HUES48 (cell line): ENCODE results near the gene ALDH8A1.

Experiments used
- H3K27ac ChIP-seq: one replicate; pipeline ENCODE4 v1.7.0; 2013; ENCODE audit warnings: low read depth, low read length, inconsistent platforms
- H3K27me3 ChIP-seq: 2 replicates; pipeline ENCODE4 v1.6.1; 2013; ENCODE audit warnings: mild to moderate bottlenecking, low read length; ENCODE audit not compliant: control insufficient read depth, insufficient read depth
- H3K36me3 ChIP-seq: 2 replicates; pipeline ENCODE4 v1.6.1; 2013; ENCODE audit warnings: low read length; ENCODE audit not compliant: control insufficient read depth, insufficient read depth
- H3K4me1 ChIP-seq: 2 replicates; pipeline ENCODE4 v1.6.1; 2013; ENCODE audit warnings: mild to moderate bottlenecking, low read length; ENCODE audit not compliant: control insufficient read depth, insufficient read depth
- H3K4me3 ChIP-seq: 2 replicates; pipeline ENCODE4 v1.5.1; 2013; ENCODE audit warnings: mild to moderate bottlenecking, low read depth, low read length
- H3K9ac ChIP-seq: 2 replicates; pipeline ENCODE4 v1.6.1; 2013; ENCODE audit warnings: mild to moderate bottlenecking, low read depth, low read length, moderate library complexity
- H3K9me3 ChIP-seq: 2 replicates; pipeline ENCODE4 v1.6.1; 2013; ENCODE audit warnings: low read length; ENCODE audit not compliant: control insufficient read depth, insufficient read depth

Gene ALDH8A1

DNA sequence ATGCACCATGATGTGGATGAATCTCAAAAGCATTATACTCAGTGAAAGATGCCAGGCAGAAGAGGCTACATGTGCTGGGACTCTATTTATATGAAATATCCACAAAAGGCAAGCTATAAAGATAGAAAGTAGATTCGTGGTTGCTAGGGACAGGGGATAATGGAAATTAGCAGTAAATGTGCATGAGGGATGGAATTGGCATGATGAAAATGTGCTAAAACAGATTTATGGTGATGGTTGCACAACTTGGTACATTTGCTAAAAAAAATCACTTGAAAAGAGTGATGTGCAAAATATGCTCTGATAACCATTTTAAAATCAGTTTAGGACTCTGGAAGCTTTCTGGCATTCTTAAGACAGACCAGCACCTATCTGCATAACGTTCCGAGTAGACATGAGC is 61.6 kb downstream of the ALDH8A1 start:
- Histone ChIP-seq H3K36me3 (no peaks in the 10 kb centered on the region), H3K4me1 (no peaks in the 10 kb centered on the region), H3K9me3 (no peaks in the 10 kb centered on the region)

DNA sequence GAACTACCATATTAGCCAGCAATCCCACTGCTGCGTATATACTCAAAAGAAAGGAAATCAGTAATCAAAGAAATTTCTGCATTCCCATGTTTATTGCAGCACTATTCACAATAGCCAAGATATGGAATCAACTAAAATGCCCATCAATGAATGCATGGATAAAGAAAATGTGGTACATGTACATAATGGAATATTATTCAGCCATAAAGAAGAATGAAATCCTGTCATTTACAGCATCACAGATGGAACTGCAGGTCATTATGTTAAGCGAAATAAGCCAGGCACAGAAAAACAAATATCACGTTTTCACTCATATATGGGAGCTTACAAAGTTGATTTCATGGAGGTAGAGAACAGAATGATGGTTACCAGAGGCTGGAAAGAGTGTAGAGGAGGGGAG is 65.1 kb downstream of the ALDH8A1 start:
- Histone ChIP-seq H3K9me3 (no peaks in the 10 kb centered on the region), H3K4me3 (no peak overlapping the region), H3K27me3 (no peaks in the 10 kb centered on the region), H3K9ac (no peak overlapping the region), H3K36me3 (no peaks in the 10 kb centered on the region), H3K27ac (no peak overlapping the region), H3K4me1 (no peaks in the 10 kb centered on the region)

More for the DNA sequence above, 61.6 kb downstream of the ALDH8A1 start:
- Histone ChIP-seq H3K27me3 (no peaks in the 10 kb centered on the region), H3K9ac (no peak overlapping the region), H3K4me3 (no peak overlapping the region), H3K27ac (no peak overlapping the region)

DNA sequence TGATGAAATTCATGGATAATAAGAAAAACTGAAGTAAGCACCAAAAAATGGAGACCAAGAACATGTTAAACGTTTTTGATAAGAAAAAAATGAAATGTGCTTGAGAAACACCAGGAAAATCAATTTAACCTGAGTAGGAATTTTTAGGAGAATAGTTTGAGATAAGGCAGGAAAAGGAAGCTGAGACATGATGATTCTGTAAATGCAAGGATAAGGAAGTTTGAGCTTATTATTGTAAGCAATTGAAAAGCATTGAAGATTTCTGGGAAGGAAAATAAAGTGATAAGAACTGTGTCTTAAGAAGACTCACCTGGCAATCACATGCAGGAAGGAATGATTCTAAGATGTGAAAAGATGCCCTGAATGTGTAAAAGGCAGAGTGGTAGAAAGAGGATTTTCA is 66.6 kb downstream of the ALDH8A1 start:
- Histone ChIP-seq H3K27me3 (no peaks in the 10 kb centered on the region), H3K27ac (no peak overlapping the region), H3K9me3 (no peaks in the 10 kb centered on the region), H3K9ac (no peak overlapping the region), H3K4me1 (no peaks in the 10 kb centered on the region), H3K4me3 (no peak overlapping the region), H3K36me3 (no peaks in the 10 kb centered on the region)

DNA sequence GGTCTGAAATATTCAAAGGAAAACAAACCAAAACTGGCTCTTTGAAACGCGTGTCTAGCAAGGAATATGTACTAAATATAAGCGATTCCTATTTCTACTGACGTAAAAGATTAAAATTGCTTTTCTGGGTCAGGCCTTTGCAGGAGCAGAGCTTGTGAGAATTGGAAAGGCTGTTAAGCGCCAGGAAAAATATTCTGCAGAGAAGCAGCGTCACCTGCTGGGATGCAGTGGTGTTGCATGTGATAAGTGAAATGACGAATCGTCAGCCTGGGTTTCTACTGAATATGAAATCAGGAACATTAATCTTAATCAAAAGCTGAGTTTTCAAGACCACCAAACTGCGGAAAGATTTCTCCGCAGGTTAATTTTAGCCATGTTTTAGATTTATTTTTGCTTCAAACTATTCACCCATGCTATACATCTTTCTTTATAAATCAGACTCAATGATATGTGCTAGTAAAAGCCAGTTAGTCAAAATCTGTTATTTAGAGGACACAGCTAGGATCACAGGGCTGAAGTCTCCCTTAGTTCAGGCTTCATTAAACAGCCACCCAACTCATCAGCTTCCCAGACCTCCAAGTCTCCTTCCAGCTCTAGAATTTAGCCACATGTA is 67.4 kb downstream of the ALDH8A1 start:
- no peaks in the 10 kb centered on the region for H3K9me3 ChIP-seq
- H3K4me1 ChIP-seq = no peaks in the 10 kb centered on the region
- H3K36me3 ChIP-seq = no peaks in the 10 kb centered on the region
- no peak overlapping the region for H3K27ac ChIP-seq
- H3K27me3 ChIP-seq = no peaks in the 10 kb centered on the region
- H3K9ac ChIP-seq = no peak overlapping the region
- no peak overlapping the region for H3K4me3 ChIP-seq

DNA sequence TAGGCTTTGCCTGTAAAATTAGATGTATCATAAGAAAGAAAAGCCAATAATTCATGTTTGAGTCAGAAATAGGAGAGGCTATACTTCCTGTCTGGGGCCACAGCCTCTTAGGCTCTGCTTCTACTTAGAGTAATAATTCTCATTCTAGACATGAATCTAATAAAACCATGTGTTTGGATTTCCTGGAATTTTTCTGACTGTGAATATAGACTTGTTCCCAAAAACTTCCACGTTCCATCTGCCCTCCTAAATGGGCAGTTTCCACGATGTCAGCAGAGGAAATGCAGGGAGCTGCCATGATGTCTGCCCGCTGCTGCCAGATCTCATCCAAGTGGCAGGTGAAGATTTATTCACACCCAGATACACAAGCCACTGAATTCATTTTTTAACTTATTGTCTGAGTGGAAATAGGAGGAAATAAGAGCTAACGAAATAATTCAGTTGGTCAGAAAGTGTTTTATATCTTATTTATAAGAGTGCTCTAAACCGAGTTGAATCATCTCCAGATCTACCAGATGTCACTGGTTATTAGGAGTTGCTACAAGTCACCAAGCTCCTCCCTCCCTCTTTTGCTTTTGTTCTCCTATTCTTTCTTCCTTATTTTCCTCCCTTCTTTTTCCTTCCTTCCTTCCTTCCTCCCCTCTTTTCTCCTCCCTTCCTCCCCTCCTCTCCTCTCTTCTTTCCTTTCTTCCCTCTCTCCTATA is 69.3 kb downstream of the ALDH8A1 start:
- Histone ChIP-seq H3K36me3 (no peaks in the 10 kb centered on the region), H3K4me1 (no peaks in the 10 kb centered on the region), H3K9me3 (peaks cover 3% of the 10 kb centered on the region), H3K27ac (no peak overlapping the region), H3K4me3 (no peak overlapping the region), H3K27me3 (no peaks in the 10 kb centered on the region), H3K9ac (no peak overlapping the region)

DNA sequence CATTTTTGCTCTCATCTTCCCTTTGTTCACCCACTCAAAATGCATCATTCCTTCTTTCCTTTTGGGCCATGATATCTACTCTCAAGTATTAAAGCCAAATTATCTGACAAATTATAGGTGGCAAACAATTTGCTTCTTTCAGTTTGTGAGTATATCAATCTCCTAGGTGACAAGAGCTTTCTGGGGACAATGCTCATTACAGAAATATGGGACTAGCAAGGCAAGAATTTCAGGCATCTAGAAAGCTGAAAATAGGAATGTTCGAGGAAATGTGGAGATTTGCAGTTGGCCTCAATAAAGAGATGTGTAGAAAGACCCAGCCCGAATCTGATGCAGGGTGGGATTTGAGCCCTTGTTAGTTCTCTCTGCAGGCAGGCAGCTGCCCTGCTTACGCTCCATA is 71.8 kb downstream of the ALDH8A1 start:
- H3K27me3 ChIP-seq = no peaks in the 10 kb centered on the region
- H3K4me1 ChIP-seq = no peaks in the 10 kb centered on the region
- no peaks in the 10 kb centered on the region for H3K36me3 ChIP-seq
- H3K27ac ChIP-seq = no peak overlapping the region
- no peak overlapping the region for H3K9ac ChIP-seq
- no peak overlapping the region for H3K4me3 ChIP-seq
- peaks cover 11% of the 10 kb centered on the region for H3K9me3 ChIP-seq

DNA sequence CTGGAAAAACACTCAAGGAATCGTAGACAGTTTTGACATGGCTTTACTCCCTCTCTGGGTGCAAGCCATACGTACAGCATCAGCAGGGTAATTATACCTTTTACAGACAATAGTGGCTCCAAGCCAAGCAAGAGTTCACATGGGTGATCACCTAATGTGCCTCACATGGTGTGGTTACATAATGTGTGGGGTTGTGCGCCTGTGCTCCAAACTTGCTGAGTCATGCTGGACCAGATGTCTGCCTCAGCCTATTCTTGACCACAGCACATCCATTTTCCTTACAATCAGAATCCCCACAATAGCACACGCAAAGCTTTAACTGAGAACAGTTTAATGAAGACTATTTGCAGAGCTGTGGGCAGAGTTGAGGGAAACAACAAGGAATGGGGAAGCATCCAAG is 74.5 kb downstream of the ALDH8A1 start:
- Histone ChIP-seq H3K9ac (no peak overlapping the region), H3K9me3 (peaks cover 11% of the 10 kb centered on the region), H3K27me3 (no peaks in the 10 kb centered on the region), H3K4me1 (0 out of 2 replicates have a peak, but pooled peaks cover 3% of the 10 kb centered on the region), H3K36me3 (no peaks in the 10 kb centered on the region), H3K27ac (no peak overlapping the region), H3K4me3 (no peak overlapping the region)

GRCh38 chr6:134873500-134874388 is 76.2 kb downstream of the ALDH8A1 start:
- Histone ChIP-seq H3K9ac (no peak overlapping the region), H3K36me3 (no peaks in the 10 kb centered on the region), H3K4me3 (no peak overlapping the region), H3K9me3 (peaks cover 11% of the 10 kb centered on the region), H3K4me1 (0 out of 2 replicates have a peak, but pooled peaks cover 3% of the 10 kb centered on the region), H3K27me3 (no peaks in the 10 kb centered on the region), H3K27ac (no peak overlapping the region)

- H3K27me3 ChIP-seq = no peaks in the 10 kb centered on the region
- no peak overlapping the region for H3K9ac ChIP-seq
- H3K9me3 ChIP-seq = peaks cover 11% of the 10 kb centered on the region
- H3K36me3 ChIP-seq = no peaks in the 10 kb centered on the region
- 0 out of 2 replicates have a peak, but pooled peaks cover 3% of the 10 kb centered on the region for H3K4me1 ChIP-seq
- no peak overlapping the region for H3K4me3 ChIP-seq
- H3K27ac ChIP-seq = no peak overlapping the region
These were observed 79.0 kb downstream of the ALDH8A1 start for GRCh38 chr6:134870677-134871498.

DNA sequence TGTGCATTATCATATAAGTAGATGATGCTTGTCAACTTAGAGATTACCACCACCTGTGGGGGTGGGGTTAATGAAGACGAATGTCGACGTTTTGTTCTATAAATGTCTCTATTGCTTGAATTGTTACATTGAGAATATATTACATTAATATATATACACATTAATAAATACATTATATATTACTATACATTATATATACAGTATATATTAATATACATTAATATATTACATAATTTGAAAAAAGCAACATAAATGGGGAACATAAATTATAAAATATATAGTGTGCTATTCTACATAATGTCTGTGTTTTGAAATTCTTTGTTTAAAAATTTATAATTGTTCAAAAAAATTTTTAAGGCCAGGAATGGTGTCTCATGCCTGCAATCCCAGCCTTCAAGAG is 81.1 kb downstream of the ALDH8A1 start:
- H3K36me3 ChIP-seq = no peaks in the 10 kb centered on the region
- no peak overlapping the region for H3K27ac ChIP-seq
- H3K9me3 ChIP-seq = no peaks in the 10 kb centered on the region
- 0 out of 2 replicates have a peak, but pooled peaks cover 3% of the 10 kb centered on the region for H3K4me1 ChIP-seq
- no peak overlapping the region for H3K4me3 ChIP-seq
- no peak overlapping the region for H3K9ac ChIP-seq
- H3K27me3 ChIP-seq = no peaks in the 10 kb centered on the region
